ENCODE data around the gene COPS2.

Gene COPS2

GRCh38 chr15:49075881-49076280, 79.5 kb downstream of the COPS2 start:
- no peak for TF ChIP-seq CTCF (IDR thresholded peaks at IDR 0.05)

All from LNCAP (cell line).